Measurements from ENCODE around the gene PPP2R2C. TPM values are rescaled to one million over a fixed set of nuclear protein-coding genes. Genes with fewer than 3 reads are reported as not detected.

PPP2R2C gene
- total RNA-seq (2021) (0.20 TPM in 1 of 2 replicates, not detected in the other), Bru-seq, nascent RNA (percentile 8 among the genes with signal in this experiment), BruChase-seq, experiment 1, labeled RNA remaining after a 2-hour chase (percentile 9 among the genes with signal in this experiment), BruChase-seq, experiment 2, labeled RNA remaining after a 6-hour chase (percentile 14 among the genes with signal in this experiment)
- long read RNA-seq = 0 reads

GRCh38 chr4:6472387-6473263 lies at the start of gene PPP2R2C:
Gene PPP2R2C, minus strand, starts transcription at chr4:6472614. Its CDS starts 385 bp downstream, at chr4:6472229.
- Histone ChIP-seq H3K4me1 (ENCODE audit: insufficient read depth, low read length, poor library complexity, severe bottlenecking) (no peaks in the 10 kb centered on the region), H3K9me3 (ENCODE audit: low read depth, low read length, poor library complexity, severe bottlenecking) (no peaks in the 10 kb centered on the region), H3K27ac (ENCODE audit: low read depth, low read length, poor library complexity, severe bottlenecking) (no peak within 1 kb of the TSS), H3K4me3 (ENCODE audit: low read depth, low read length, poor library complexity, severe bottlenecking) (peak within 1 kb of the TSS; percentile 33), H3K27me3 (replicated peaks; ENCODE audit: insufficient read depth, low read depth, low read length, poor library complexity) (peaks cover 59% of the 10 kb centered on the region), H3K36me3 (ENCODE audit: insufficient read depth, low read length, poor library complexity, severe bottlenecking) (no peaks in the 10 kb centered on the region)
- ChIA-PET POLR2A (ENCODE audit: low non-redundant PET) (no interaction called here), CTCF (no interaction called here)
- no TSS peak for BruUV-seq (replicated peaks)
- no peak for DNase-seq (ENCODE audit: low spot score)
- intact Hi-C loops (cut with micrococcal nuclease; ENCODE audit: unreplicated experiment) = no loop called here
- TF ChIP-seq CTCF (conservative IDR thresholded peaks at IDR 0.05; ENCODE audit: low read depth, low read length) (no peak), EZH2 (IDR thresholded peaks at IDR 0.05; ENCODE audit: borderline replicate concordance, low read depth, low read length, poor library complexity, severe bottlenecking) (peak; percentile 52)

- ChIA-PET CTCF (no interaction called here), POLR2A (ENCODE audit: low non-redundant PET) (no interaction called here)
These were observed 48.6 kb upstream of the PPP2R2C start for GRCh38 chr4:6520978-6521377.

GRCh38 chr4:6520051-6520636 lies 47.7 kb upstream of the PPP2R2C start:
- Histone ChIP-seq H3K27me3 (replicated peaks; ENCODE audit: insufficient read depth, low read depth, low read length, poor library complexity) (peaks cover 20% of the 10 kb centered on the region), H3K36me3 (ENCODE audit: insufficient read depth, low read length, poor library complexity, severe bottlenecking) (no peaks in the 10 kb centered on the region), H3K4me1 (ENCODE audit: insufficient read depth, low read length, poor library complexity, severe bottlenecking) (no peaks in the 10 kb centered on the region), H3K9me3 (ENCODE audit: low read depth, low read length, poor library complexity, severe bottlenecking) (no peaks in the 10 kb centered on the region), H3K4me3 (ENCODE audit: low read depth, low read length, poor library complexity, severe bottlenecking) (no peak overlapping the region), H3K27ac (ENCODE audit: low read depth, low read length, poor library complexity, severe bottlenecking) (no peak overlapping the region)
- no TSS peak for BruUV-seq (replicated peaks)
- ChIA-PET CTCF (no interaction called here), POLR2A (ENCODE audit: low non-redundant PET) (no interaction called here)
- intact Hi-C loops (cut with micrococcal nuclease; ENCODE audit: unreplicated experiment) = no loop called here
- DNase-seq (ENCODE audit: low spot score) = no peak
- TF ChIP-seq CTCF (conservative IDR thresholded peaks at IDR 0.05; ENCODE audit: low read depth, low read length) = no peak
- TF ChIP-seq EZH2 (IDR thresholded peaks at IDR 0.05; ENCODE audit: borderline replicate concordance, low read depth, low read length, poor library complexity, severe bottlenecking) = no peak

More at GRCh38 chr4:6520978-6521377, 48.6 kb upstream of the PPP2R2C start:
- H3K27me3 ChIP-seq (replicated peaks; ENCODE audit: insufficient read depth, low read depth, low read length, poor library complexity) = peaks cover 18% of the 10 kb centered on the region
- no TSS peak for BruUV-seq (replicated peaks)
- H3K36me3 ChIP-seq (ENCODE audit: insufficient read depth, low read length, poor library complexity, severe bottlenecking) = no peaks in the 10 kb centered on the region
- no peaks in the 10 kb centered on the region for H3K9me3 ChIP-seq (ENCODE audit: low read depth, low read length, poor library complexity, severe bottlenecking)
- intact Hi-C loops (cut with micrococcal nuclease; ENCODE audit: unreplicated experiment) = no loop called here
- no peak for TF ChIP-seq CTCF (conservative IDR thresholded peaks at IDR 0.05; ENCODE audit: low read depth, low read length)
- TF ChIP-seq EZH2 (IDR thresholded peaks at IDR 0.05; ENCODE audit: borderline replicate concordance, low read depth, low read length, poor library complexity, severe bottlenecking) = no peak
- no peak overlapping the region for H3K27ac ChIP-seq (ENCODE audit: low read depth, low read length, poor library complexity, severe bottlenecking)
- DNase-seq (ENCODE audit: low spot score) = no peak
- H3K4me1 ChIP-seq (ENCODE audit: insufficient read depth, low read length, poor library complexity, severe bottlenecking) = no peaks in the 10 kb centered on the region
- H3K4me3 ChIP-seq (ENCODE audit: low read depth, low read length, poor library complexity, severe bottlenecking) = no peak overlapping the region
